GM19099 (cell line): Measurements from ENCODE around the gene TRMT10B.
A peak's percentile ranks its signal among the peaks of the same experiment; 100 is the strongest.

Experiments used
- POLR2A ChIP-seq: IDR thresholded peaks from 3 replicates; pipeline ENCODE4 v1.6.1; 2011; ENCODE audit warnings: low read depth; ENCODE audit not compliant: insufficient read length; ENCODE audit errors: extremely low read depth

TRMT10B gene

GRCh38 chr9:37784616-37785483 lies 31.2 kb downstream of the TRMT10B start, which contains the start of gene EXOSC3:
Gene EXOSC3, minus strand, starts transcription at chr9:37785064. Its CDS starts 20 bp downstream, at chr9:37785044.
- TF ChIP-seq POLR2A = peak; percentile 96

GRCh38 chr9:37787059-37787458 lies 33.5 kb downstream of the TRMT10B start:
- no peak for TF ChIP-seq POLR2A

GRCh38 chr9:37788332-37788731 lies 34.7 kb downstream of the TRMT10B start:
- no peak for TF ChIP-seq POLR2A

- no peak for TF ChIP-seq POLR2A
Measured at GRCh38 chr9:37790096-37790495, 36.5 kb downstream of the TRMT10B start.

- TF ChIP-seq POLR2A = no peak
Measured at GRCh38 chr9:37792122-37792521, 38.5 kb downstream of the TRMT10B start.

- TF ChIP-seq POLR2A = no peak
Measured at GRCh38 chr9:37796232-37796631, 42.6 kb downstream of the TRMT10B start.

GRCh38 chr9:37798677-37799076 lies 45.1 kb downstream of the TRMT10B start:
- no peak for TF ChIP-seq POLR2A

GRCh38 chr9:37800631-37801286 lies 47.2 kb downstream of the TRMT10B start, which contains the start of gene DCAF10:
Gene DCAF10, plus strand, starts transcription at chr9:37800797. Its CDS starts 70 bp downstream, at chr9:37800867.
- TF ChIP-seq POLR2A = peak; percentile 84

- no peak for TF ChIP-seq POLR2A
Measured at GRCh38 chr9:37801287-37801850, 47.8 kb downstream of the TRMT10B start.

GRCh38 chr9:37801959-37802711 lies 48.5 kb downstream of the TRMT10B start:
- TF ChIP-seq POLR2A = no peak

- TF ChIP-seq POLR2A = no peak
Measured at GRCh38 chr9:37806271-37806670, 52.7 kb downstream of the TRMT10B start.

GRCh38 chr9:37811906-37812476 lies 58.4 kb downstream of the TRMT10B start:
- no peak for TF ChIP-seq POLR2A

- no peak for TF ChIP-seq POLR2A
Measured at GRCh38 chr9:37812773-37813379, 59.3 kb downstream of the TRMT10B start.

GRCh38 chr9:37818849-37819248 lies 65.2 kb downstream of the TRMT10B start:
- no peak for TF ChIP-seq POLR2A
